ENCODE results near the gene TSC2. TPM values are rescaled to one million over a fixed set of nuclear protein-coding genes. Genes with fewer than 3 reads are reported as not detected.
A peak's percentile ranks its signal among the peaks of the same experiment; 100 is the strongest.
"Not testable (repeated sequence)": the region's sequence is repeated elsewhere in the genome, so short reads cannot be mapped to it uniquely, and the experiment has no call there.

Gene TSC2
- total RNA-seq, 1 donor from 2014 or later: 178 TPM

DNA sequence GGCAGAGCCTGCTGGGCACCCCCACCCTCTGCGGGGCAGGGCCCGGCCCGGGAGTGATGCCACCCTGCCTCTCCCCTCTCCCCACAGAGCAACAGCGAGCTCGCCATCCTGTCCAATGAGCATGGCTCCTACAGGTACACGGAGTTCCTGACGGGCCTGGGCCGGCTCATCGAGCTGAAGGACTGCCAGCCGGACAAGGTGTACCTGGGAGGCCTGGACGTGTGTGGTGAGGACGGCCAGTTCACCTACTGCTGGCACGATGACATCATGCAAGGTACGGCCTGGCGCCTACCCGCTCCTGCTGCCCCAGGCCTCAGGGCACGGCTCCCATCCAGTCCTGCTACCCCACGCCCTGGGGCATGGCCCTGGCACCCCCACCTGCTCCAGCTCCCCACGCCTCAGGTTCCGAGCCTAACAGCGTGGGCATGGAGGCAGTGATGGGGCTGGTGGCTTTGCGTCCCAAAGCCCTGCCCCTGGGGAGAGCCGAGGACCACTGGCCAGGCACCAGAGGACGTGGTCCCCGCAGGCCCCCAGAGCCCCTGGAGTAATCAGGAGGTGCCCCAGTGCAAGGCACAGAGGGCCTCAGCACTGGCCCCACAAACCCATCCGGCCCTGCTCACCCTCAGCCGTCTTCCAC is 38.4 kb downstream of the TSC2 start:
- no peak for DNase-seq (ENCODE audit: low spot score)

DNA sequence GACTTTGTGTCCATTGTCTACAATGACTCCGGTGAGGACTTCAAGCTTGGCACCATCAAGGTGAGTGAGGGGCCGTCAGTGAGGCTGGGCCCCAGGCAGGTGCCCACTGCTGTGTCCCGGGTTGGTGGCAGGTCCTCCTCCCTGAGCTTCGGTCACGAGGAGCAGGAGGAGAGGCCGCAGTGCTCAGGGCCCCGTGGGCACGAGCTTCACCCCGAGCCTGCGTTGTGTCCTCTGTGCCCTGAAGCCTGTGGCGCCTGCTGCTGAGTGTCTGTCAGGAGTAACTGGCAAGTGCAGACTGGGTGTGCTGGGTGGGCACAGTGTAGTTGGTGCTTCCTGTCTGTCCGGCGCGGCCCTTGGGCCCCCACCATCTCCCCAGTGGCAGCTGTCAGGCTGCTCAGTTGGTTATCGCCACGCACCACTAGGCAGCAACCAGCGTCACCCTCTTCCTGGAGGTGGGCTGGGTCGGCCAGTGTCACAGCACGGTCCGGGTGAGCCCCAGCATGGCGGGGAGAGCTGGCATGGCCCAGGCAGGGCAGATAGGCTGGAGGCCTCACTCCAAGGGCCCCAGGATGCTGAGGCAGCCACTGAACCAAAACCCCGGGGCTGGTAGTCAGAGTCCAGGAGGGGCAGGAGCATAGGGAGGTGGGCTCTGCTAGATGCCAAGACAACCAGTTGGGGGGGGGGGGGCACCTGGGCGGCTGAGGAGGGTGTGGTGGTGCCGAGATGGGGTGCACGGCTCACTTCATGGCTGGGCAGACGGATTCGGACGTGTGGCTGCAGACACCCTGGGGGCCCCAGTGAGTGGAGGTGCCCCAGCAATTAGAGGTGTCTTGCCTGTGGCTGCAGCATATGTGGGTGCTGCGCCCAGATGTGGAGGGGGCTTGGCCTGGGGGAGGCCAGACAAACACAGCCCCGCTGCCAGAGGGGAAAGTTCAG is 39.3 kb downstream of the TSC2 start:
- no peak for DNase-seq (ENCODE audit: low spot score)

DNA sequence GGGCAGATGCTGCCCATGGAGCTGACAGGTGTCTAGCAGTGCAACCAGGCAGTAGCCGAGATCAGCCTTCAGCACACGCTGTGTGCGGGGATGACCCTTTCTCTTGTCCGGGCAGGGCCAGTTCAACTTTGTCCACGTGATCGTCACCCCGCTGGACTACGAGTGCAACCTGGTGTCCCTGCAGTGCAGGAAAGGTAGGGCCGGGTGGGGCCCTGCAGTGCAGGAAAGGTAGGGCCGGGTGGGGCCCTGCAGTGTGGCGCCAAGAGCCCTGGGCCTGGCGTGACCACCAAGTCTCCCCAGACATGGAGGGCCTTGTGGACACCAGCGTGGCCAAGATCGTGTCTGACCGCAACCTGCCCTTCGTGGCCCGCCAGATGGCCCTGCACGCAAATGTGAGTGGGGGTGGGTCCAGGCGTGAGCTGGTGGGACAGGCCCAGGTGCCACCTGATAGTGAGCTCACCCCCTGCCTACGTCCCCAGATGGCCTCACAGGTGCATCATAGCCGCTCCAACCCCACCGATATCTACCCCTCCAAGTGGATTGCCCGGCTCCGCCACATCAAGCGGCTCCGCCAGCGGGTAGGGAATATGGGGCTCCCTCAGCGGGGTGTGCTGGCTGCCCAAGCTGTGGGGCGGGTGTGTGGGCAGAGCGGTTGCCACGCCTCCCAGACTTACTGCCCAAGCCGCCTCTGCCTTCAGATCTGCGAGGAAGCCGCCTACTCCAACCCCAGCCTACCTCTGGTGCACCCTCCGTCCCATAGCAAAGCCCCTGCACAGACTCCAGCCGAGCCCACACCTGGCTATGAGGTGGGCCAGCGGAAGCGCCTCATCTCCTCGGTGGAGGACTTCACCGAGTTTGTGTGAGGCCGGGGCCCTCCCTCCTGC is 40.2 kb downstream of the TSC2 start:
- DNase-seq (ENCODE audit: low spot score): no peak

DNA sequence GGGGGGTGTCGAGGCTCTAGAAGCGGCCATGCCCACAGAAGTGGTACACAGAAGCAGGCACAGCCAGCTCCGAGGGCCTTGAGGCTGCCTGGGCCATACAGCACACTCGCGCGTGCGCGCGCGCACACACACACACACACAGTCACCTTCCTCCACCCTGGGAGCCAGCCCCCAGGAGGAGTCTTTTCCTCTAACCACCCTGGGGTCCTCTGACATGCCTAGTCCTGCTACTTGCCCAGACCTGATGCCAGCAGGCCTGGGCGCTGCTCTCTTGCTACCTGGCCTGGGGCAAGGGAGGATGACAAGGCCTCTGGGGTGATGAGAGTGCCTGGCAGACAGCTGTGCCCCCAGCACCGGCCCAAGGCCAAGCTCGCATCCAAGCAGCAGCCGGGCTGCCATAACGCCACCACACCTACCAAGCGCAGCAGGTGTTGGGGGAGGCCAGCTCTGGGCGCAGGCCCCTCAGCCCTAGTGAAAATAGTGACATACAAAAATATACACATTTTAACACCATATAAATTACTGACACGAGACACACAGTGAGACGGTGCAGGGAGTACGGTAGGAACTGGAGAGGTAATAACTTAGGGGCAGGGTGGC is 41.1 kb downstream of the TSC2 start:
- no peak for DNase-seq (ENCODE audit: low spot score)

DNA sequence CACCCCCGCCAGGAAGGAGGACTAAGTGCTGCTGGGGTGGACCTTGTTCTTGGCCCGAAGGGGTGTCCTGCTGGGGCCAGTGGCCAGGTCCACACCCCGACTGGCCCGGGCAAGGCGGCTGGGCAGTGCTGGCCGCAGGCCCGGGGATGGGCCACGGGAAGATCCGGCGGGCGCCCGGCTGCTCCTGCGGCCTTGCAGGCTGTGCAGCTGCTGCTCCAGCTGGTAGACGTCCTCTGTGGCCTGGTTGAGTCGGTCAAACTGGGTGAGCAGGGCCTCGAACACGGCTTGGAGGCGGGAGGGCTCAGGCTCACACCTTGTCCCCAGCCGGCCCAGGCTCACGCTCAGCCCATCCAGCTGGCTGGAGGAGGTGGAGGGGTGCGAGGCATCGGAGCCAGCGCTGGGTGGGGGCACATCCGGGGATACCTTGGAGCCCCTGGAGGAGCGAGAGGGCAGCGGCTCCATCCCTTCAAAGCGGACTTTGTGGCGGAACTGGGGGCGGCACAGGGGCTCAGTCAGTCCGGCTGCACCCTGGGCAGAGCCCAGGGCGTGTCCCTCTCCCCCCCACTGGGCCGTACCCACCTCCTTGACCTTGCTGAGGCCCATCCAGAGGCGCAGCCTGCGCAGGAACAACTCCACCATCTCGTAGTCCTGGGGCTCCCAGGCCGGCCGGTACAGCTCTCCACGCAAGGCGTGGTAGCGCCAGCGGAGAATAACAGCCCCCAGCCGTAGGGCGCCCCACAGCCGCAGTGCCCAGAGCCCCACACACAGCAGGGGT is 42.1 kb downstream of the TSC2 start:
- DNase-seq (ENCODE audit: low spot score): peak; percentile 42

DNA sequence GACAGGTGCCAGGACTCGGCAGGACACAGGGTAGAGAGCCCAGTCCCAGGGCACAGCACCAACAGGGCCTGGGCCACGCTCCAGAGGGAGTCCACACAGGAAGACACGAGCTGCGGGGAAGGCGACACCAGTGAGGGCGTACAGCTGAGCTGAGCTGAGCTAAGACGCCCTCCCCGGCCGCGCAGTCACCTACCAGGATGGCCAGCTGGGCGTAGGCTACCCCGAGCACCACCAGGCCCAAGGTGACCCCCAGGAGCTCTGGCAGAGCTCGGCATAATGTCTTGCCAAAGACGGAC is 42.6 kb downstream of the TSC2 start:
- no peak for DNase-seq (ENCODE audit: low spot score)

DNA sequence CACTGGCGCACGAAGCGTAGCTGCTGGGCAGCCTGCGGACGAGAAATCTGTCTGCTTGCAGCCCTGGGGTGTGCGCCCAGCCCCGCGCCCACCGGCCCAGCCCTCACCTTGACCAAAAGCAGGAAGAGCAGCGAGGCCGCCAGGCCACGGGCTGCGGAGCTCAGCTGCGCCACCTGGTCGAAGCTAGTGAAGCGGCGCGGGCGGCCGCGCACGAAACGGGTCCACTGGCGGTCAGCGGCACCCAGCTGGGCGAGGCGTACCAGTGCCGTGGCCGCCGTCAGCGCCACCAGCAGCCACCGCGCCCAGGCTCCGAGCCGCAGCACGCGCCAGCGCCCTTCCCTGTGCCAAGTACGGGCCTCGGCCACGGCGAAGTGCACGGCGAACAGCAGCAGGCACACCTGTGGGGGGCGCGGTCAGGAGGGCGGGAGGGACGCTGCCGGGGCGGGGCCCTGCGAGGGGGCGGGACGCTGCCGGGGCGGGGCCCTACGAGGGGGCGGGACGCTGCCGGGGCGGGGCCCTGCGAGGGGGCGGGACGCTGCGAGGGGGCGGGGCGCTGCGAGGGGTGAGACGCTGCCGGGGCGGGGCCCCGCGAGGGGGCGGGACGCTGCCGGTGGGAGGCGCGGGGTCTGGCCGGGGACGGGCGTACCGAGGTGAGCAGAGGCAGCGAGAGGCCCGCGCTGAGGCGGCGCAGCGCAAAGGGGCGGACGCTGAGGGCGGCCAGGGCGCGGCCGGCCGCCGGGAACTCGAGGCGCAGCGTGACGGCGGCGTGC is 43.2 kb downstream of the TSC2 start:
- DNase-seq (ENCODE audit: low spot score): peak; percentile 83

DNA sequence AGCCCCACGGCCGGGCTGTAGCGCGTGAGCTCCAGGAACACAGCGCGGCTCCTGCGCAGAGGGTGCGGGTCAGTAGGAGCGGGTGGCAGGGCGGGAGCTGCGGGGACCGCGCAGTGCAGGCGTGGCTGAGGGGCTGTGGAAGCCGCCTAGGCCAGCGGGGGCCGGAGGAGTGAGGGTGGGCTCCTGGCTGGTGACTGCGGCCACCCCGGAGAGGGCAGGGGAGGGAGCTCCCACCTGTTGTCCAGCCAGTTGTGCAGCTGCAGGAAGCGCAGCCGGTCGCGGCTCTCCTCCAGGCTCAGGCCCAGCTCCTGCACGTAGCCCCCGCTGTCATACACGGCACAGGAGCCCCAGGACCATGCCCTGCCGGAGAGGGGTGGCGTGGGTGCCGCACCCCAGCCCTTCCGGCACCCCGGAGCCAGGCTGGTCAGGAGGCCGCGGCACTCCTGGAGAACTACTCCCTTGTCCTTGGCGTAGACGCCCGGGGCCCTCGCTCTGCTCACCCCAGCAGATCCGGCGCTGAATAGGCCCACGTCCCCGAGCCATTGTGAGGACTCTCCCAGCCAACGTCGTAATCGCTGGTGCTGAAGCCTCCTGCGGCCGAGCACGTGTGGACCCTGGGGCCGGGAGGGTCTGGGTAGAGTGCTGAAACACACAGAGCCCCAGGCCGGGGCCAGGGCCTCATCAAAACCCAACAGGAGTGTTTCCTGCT is 43.9 kb downstream of the TSC2 start:
- no peak for DNase-seq (ENCODE audit: low spot score)

DNA sequence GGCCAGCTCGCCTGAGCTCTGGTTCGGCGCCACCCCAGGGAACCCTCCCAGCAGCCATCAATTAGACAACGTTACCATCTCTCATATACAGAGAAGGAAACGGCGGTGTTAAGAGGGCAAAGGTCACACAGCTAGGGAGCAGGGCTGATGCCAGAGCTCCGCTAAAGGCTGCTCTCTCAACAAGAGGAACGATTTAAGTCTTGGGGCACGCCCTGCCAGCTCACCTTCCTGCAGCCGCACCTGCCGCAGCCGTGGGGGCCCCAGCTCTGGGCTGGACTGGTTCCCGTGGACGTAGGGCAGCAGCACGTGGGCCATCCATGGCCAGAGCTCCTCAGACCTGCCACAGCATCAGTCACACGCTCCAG is 44.5 kb downstream of the TSC2 start:
- no peak for DNase-seq (ENCODE audit: low spot score)

DNA sequence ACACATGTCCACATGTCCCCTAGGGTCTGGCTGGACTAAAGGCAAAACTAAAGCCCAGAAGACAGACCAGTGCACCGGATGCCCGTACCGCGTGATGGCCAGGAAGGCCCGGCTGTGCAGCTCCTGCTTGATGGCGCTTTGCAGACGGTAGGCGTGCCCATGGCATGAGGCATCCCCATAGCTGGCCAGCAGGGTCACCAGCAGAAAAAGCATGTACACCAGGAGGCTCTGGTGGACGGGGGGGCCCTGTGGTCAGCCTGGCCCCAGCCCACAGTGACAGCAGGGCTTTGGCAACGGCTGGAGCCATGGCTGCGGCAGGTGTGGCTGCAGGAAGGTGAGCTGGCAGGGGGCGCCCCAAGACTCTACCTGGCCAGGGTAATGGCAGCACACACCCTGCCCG is 45.1 kb downstream of the TSC2 start:
- no peak for DNase-seq (ENCODE audit: low spot score)

DNA sequence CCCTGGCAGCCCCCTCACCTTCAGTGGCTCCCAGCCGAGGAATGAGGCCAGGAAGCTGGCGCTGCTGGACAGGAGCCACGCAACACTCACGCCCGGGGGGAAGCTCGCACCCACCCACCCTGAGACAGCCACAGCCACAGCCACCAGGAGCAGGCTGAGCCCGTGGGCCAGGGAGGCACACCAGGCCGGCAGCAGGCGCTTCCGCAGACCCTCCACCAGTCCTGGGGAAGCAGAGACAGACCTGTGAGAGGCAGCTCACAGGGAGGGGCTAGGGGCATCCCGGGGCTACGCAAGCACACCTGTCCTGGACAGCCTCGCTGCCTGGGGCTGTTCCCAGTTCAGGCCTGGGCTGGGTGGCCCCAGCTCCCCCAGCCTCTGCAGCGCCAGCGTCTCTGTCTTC is 46.0 kb downstream of the TSC2 start:
- no peak for DNase-seq (ENCODE audit: low spot score)

DNA sequence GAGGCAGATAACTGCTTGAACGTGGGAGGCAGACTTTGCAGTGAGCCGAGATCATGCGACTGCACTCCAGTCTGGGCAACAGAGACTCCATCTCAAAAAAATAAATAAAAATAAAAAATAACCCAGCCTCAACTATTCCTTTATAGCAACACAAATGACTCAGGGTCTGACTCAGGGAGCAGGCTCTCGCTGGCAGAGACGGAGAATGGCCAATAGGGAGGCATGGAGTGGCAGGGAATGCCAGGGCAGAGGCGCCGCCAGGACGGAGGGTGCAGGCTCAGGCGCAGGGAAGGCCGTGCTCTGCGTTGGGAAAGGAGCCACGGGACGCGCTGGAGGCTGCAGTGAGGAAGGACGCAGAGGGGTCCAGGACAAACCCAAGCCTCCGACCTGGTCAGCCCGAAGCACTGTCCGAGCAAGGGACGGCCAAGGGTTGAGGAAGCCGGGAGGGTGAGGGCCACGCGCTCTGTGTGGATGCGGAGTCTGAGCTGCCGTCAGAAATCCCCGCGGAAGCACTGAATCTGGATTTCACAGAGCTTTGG is 47.6 kb downstream of the TSC2 start:
- no peak for DNase-seq (ENCODE audit: low spot score)

DNA sequence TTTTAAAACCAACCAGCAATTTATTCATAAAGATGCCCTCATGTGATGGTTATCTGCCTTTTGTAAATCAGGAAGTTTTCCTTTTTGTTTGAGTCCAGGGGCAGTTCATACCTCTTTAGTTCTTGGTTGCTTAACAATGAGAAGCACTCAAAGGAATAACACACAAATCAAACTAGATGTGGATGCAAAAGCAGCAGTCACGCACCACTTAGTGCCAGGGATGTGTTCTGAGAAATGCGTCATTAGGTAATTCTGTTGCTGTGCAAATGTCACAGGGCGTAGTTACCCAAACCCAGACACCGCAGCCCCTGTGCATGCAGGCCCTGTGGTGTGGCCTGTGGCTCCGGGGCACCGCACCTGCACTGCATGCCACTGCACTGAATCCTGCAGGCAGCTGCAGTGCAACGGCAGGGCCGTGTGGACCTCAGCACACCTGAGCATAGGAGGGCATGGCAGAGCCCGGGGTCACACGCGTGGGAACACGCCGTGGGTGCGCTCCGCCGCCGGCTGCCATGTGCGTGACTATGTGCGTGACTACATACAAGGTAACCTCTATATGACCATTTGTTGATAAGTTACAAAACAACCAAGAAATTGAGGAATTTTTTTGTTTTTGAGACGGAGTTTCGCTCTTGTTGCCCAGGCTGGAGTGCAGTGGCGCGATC is 48.3 kb downstream of the TSC2 start:
- no peak for DNase-seq (ENCODE audit: low spot score)

DNA sequence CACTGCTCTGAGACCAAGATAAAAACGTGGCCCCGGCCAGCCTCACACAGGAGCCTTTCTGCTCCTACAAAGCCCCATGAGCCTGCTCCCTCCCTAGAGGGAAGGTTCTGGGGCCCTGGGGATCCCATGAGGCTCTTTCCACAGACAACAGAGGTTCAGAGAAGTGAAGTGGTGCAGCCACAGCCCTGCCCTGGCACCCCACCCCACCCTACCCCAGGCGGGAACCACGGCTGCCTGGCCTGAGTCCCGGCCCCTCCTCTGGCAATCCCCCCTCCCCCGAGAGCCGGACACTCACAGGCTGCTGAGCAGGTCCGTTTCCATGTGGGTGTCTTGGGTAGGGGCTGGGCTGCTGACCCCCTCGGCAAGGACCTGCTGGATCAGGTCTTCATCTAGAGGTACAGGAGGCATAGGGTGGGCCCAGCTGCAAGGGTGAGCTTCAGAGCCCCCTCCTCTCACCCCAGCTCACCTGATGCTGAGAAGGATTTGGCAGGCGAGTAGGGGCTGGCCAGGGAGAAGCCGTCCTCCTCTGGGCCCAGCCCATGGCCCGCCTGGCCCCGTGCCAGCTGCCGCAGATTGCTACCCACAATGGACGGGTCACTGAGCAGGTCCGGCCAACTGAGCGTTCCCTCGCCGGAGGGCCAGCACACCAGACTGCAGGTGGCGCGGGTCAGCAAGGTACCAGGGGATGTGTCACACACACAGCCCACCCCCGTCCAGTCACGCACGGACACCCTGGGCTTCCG is 49.2 kb downstream of the TSC2 start:
- no peak for DNase-seq (ENCODE audit: low spot score)

DNA sequence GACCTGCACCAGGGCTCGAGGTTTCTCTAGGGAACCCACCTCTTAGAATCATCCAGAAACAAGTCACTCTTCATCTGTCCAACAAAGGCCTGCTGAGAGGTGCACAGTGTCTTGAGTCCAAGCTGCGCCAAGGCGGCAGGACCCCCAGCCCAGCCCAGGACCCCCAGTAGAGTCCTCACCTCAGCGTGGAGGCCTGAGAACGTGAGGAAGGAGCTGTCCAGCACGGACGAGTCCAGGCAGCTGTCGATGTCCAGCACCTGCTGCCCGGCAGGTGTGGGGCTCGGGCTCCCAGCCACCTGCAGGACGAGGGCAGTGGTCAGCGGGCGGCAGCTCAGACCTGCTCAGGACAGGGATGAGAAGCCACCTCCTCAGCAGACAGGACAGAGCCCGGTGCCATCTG is 49.9 kb downstream of the TSC2 start:
- DNase-seq (ENCODE audit: low spot score): not testable (repeated sequence)

DNA sequence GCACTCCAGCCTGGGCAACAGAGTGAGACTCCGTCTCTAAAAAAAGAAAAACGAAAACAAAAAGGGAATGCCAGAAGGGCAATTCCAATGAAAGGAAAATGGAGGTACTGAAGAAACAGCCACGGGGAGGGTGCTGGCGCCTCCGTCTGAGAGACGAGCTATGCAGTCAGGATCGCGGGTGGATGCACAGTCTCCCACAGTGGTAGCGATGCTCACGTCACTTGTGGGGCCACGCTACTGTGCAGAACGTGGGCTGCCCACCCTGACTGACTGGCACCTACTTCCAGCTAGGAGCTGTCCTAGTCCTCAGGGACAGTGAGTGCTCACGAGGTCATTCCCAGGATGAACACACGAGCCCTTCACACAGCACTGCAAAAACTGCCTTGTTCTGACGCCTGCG is 53.8 kb downstream of the TSC2 start:
- DNase-seq (ENCODE audit: low spot score): not testable (repeated sequence)

DNA sequence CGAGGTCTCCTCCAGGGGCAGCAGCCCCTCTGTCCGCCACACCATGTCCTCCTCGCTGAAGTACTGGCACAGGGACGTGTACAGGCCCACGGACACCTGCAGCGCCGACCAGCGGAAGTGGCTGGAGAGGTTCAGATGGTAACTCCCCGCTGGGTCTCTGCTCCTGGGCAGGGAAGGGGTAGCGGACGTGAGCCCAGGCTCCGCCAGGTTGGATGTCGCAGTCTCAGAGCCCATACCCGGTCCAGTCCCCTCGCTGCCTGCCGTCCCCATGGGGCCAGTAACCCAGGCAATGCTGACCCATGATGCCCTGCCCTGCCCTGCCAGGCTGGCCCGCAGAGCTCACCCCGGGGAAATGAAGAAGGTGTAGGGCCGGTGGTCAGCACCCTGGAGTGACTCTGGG is 54.7 kb downstream of the TSC2 start:
- no peak for DNase-seq (ENCODE audit: low spot score)

DNA sequence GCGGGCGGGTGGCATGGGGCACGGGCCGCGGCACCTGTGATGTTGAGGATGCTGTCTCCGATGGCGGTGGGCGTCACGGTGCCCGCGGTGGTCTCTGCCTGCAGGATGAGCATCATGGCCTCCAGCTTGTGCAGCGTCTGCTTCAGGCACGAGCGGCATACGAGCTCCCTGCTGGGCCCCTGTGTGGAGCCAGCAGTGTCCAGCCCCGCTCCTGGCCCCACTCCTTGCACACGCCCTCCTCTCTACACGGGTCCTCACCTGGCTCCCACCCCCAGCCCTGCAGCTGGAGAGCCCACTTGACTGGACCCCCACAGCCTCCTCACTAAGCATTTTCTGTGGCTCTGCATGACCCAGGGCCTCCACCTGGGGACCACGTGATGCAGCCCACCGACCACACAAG is 56.7 kb downstream of the TSC2 start:
- not testable (repeated sequence) for DNase-seq (ENCODE audit: low spot score)
